Measurements from ENCODE around the gene CAPN15.
"Not testable (repeated sequence)": the region's sequence is repeated elsewhere in the genome, so short reads cannot be mapped to it uniquely, and the experiment has no call there.

CAPN15 gene

DNA sequence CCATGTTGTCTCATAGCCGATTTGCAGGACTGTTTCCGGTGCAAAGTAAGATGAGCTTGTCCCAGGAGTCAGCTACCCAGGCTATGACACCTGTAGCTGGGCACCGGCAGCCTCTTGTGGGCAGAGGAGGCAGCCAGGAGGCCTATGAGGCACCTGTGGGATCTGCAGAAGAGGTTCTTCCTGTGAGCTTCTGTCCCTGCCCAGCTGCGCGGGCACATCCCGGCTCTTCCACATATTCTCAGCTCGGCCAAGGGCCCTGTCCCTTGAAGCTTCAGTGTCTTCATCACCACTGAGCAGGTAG is 21.3 kb upstream of the CAPN15 start:
- CTCF ChIA-PET: no interaction called here
- H3K4me3 ChIP-seq (ENCODE audit: low read depth, low read length): no peak overlapping the region
- TF ChIP-seq, protein P1, sequence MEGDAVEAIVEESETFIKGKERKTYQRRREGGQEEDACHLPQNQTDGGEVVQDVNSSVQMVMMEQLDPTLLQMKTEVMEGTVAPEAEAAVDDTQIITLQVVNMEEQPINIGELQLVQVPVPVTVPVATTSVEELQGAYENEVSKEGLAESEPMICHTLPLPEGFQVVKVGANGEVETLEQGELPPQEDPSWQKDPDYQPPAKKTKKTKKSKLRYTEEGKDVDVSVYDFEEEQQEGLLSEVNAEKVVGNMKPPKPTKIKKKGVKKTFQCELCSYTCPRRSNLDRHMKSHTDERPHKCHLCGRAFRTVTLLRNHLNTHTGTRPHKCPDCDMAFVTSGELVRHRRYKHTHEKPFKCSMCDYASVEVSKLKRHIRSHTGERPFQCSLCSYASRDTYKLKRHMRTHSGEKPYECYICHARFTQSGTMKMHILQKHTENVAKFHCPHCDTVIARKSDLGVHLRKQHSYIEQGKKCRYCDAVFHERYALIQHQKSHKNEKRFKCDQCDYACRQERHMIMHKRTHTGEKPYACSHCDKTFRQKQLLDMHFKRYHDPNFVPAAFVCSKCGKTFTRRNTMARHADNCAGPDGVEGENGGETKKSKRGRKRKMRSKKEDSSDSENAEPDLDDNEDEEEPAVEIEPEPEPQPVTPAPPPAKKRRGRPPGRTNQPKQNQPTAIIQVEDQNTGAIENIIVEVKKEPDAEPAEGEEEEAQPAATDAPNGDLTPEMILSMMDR (IDR thresholded peaks at IDR 0.05; ENCODE audit: insufficient read depth, low read length, missing control alignments): no peak
- POLR2A ChIA-PET: no interaction called here
- DNase-seq (ENCODE audit: low read depth, low spot score): no peak

DNA sequence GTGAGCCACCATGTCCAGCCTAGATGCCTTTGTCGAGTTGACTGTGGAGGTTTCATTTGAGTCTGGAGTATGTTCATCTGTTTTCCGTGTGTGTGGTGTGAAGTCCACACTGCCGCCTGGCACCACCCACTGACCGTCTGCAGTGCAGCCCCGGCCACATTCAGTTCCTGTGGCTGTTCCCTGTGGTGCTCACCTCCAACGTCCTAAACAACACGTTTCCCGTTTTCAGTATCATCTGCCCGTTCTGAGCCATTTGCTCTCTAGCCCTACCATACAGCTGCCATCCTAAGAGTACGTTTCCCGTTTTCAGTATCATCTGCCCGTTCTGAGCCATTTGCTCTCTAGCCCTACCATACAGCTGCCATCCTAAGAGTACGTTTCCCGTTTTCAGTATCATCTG is 20.0 kb upstream of the CAPN15 start:
- POLR2A ChIA-PET; CTCF ChIA-PET; H3K4me3 ChIP-seq (ENCODE audit: low read depth, low read length); DNase-seq (ENCODE audit: low read depth, low spot score): not testable (repeated sequence)

DNA sequence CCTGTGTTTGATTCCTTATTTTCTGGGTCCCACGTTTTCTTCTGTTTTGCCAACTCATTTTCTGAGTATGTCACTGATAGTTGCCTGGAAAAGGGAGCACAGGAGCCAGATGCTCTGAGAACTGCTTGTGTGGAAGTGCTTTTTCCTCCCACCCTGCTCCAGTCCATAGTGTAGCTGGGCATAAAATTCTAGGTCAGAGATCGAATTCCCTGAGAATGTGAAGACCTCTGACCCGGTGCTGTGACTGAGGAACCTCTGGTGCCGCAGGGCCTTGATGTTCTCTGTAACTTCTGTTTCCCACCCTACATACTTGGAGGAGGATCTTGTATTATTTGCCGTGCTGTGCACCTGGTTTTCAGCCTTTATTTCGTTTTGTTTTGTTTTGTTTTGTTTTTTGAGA is 19.5 kb upstream of the CAPN15 start:
- ChIA-PET POLR2A (no interaction called here), CTCF (no interaction called here)
- no peak overlapping the region for H3K4me3 ChIP-seq (ENCODE audit: low read depth, low read length)
- no peak for DNase-seq (ENCODE audit: low read depth, low spot score)
- TF ChIP-seq, protein P1 (IDR thresholded peaks at IDR 0.05; ENCODE audit: insufficient read depth, low read length, missing control alignments): no peak

DNA sequence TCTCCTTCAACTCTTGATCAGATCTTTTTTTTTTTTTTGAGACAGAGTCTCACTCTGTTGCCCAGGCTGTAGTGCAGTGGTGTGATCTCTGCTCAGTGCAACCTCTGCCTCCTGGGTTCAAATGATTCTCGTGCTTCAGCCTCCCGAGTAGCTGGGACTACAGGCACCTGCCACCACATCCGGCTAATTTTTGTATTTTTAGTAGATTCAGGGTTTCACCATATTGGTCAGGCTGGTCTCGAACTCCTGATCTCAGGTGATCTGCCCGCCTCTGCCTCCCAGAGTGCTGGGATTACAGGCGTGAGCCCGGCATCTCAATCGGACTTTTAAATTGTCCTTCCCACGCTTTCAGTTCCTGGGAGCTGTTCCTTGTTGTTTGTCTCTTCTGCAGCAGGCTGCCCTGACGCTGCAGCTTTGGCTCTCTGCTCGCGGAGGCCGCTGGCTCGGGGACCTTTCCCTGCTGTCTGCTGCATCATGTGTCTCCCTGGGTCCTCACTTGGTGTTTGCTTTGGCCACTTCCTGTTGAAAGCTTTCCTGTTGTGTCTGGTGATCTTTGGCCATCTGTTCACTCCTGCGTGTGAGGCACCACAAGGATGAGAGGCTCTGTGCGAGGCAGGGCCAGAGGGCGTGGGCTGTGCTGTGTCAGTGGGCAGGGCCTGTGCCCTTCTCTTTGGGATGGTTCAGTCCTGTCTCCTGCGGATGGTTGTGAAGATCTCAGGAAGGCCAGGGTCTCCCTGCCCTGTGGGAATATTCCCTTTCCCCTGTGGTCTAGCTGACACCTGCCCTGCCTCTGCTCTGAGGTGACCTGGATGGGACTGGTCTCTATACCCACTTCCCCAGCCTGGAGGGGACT is 18.4 kb upstream of the CAPN15 start:
- POLR2A ChIA-PET: no interaction called here

DNA sequence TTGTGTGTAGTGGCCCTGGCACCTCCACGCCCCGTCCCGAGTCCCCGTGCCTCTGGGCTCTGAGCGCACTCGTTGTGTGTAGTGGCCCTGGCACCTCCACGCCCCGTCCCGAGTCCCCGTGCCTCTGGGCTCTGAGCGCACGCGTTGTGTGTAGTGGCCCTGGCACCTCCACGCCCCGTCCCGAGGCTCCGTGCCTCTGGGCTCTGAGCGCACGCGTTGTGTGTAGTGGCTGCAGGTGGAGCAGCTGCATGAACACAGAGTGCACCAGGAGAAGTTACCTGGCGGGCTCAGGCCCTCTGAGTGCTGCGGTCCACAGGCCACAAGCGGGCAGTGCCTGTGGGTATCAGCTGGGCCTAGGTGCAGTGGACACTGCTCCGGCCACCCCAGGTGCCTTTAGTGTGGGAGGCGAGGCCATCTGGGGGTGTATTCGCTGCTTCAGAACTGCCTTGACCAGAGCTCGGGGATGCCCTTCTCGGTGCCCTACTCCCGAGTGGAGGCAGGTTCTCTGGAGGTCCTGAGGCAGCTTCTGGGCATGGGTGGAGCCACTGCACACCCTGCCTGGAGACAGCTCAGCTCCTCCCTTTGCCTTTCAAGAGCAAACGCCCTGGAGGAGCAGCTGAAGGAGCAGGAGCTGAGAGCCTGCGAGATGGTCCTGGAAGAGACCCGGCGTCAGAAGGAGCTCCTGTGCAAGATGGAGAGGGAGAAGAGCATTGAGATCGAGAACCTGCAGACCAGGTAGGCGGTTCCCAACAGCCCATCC is 17.3 kb upstream of the CAPN15 start:
- H3K4me3 ChIP-seq (ENCODE audit: low read depth, low read length): no peak overlapping the region
- TF ChIP-seq, protein P1 (IDR thresholded peaks at IDR 0.05; ENCODE audit: insufficient read depth, low read length, missing control alignments): no peak
- CTCF ChIA-PET: no interaction called here
- no peak for DNase-seq (ENCODE audit: low read depth, low spot score)
- POLR2A ChIA-PET: interaction anchor here (0.7 to 0.9 kb wide), 2 partner anchors 9 kb away, joined by 4 read pairs; no protein-coding TSS in a partner anchor

More for the DNA sequence above, 18.4 kb upstream of the CAPN15 start:
- CTCF ChIA-PET: interaction anchor here (1.0 kb wide), 1 partner anchor 48 kb away, joined by 3 read pairs; no protein-coding TSS in a partner anchor
- H3K4me3 ChIP-seq (ENCODE audit: low read depth, low read length): no peak overlapping the region
- no peak for DNase-seq (ENCODE audit: low read depth, low spot score)
- TF ChIP-seq, protein P1 (IDR thresholded peaks at IDR 0.05; ENCODE audit: insufficient read depth, low read length, missing control alignments): no peak

DNA sequence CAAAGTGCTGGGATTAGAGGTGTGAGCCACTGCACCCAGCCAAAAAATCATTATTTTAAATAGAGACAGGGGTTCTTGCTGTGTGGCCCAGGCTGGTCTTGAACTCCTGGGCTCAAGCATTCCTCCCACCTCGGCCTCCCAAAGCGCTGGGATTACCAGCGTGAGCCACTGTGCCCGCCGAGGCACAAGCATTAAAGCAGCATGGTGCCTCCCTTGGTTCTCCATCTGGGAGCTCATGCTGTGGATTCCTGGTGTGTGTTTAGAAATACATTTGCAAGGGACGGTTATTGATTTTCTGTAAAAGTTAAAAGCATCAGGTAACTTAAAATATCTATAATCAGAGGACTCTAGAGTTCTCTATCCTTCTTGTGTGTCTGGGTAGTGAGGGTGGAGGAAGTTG is 14.7 kb upstream of the CAPN15 start:
- TF ChIP-seq, protein P1 (IDR thresholded peaks at IDR 0.05; ENCODE audit: insufficient read depth, low read length, missing control alignments): no peak
- ChIA-PET POLR2A (no interaction called here), CTCF (no interaction called here)
- no peak for DNase-seq (ENCODE audit: low read depth, low spot score)
- H3K4me3 ChIP-seq (ENCODE audit: low read depth, low read length): no peak overlapping the region
